ENCODE measurements around the gene SLC25A22. TPM values are rescaled to one million over a fixed set of nuclear protein-coding genes. Genes with fewer than 3 reads are reported as not detected.

The SLC25A22 gene
- total and polyA plus RNA-seq, 9 of the 15 experiments (the other 6 are each of a cell fraction or from before 2014, with no cell fraction given) = 0.41 to 55.4 (median 11.4) TPM

- peak; percentile 30; the same call in 1 of the 2 replicates for TF ChIP-seq ZBTB33 (CRISPR knock-in tag; IDR thresholded peaks at IDR 0.05)
- TF ChIP-seq HDAC2 (IDR thresholded peaks at IDR 0.05) = no peak
- peak; percentile 79; the same call in 1 of the 2 replicates for TF ChIP-seq HDGF (IDR thresholded peaks at IDR 0.05)
- TF ChIP-seq SNRNP70 (optimal IDR thresholded peaks at IDR 0.05; ENCODE audit: low read depth, low read length) = no peak
- TF ChIP-seq AFF4 (CRISPR knock-in tag; IDR thresholded peaks at IDR 0.05) = 0 out of 2 replicates have a peak, but pooled peaks have one; percentile 21
- TF ChIP-seq SETDB1 (IDR thresholded peaks at IDR 0.05; ENCODE audit: low read length) = no peak
- 0 out of 4 replicates have a peak, but pooled peaks of 1 of the 2 experiments have one; percentile 45 for TF ChIP-seq SRF (CRISPR knock-in tag; IDR thresholded peaks at IDR 0.05)
- TF ChIP-seq MLLT1 (IDR thresholded peaks at IDR 0.05) = no peak
- no peak for TF ChIP-seq ZBTB2 (IDR thresholded peaks at IDR 0.05)
- TF ChIP-seq MYNN (IDR thresholded peaks at IDR 0.05) = 0 out of 2 replicates have a peak, but pooled peaks have one; percentile 31
- no peak for TF ChIP-seq MYNN (CRISPR knock-in tag; IDR thresholded peaks at IDR 0.05)
- TF ChIP-seq SRSF9 (IDR thresholded peaks at IDR 0.05; ENCODE audit: borderline replicate concordance, low read depth, low read length) = no peak
- TF ChIP-seq E2F8 (IDR thresholded peaks at IDR 0.05; ENCODE audit: low read depth, partially characterized antibody) = peak; percentile 18
- peak in 1 of 2 experiments; percentile 15; a peak in 1 of 4 replicates for TF ChIP-seq RAD21 (CRISPR knock-in tag; conservative IDR thresholded peaks at IDR 0.05 in 1 of 2, IDR thresholded peaks at IDR 0.05 in 1 of 2)
These were observed 35.5 kb downstream of the SLC25A22 start (continued) for GRCh38 chr11:762421-763072.

All from K562 (cell line).